HCT116 (cell line): ENCODE results near the gene CTSE. TPM values are rescaled to one million over a fixed set of nuclear protein-coding genes. Genes with fewer than 3 reads are reported as not detected.

ENCODE experiments used
- ATAC-seq: fragments of 200-7000 bp; cut with Tn5 transposase; 2 replicates; pipeline ENCODE4 v1.9.1; 2020; ENCODE audit warnings: mild to moderate bottlenecking, moderate library complexity
- BruUV-seq: library from RNA; stranded (reverse); fragments of 400-500 nt; replicated peaks from 2 replicates; lab custom pipeline; 2021; lab: Mats Ljungman, UMichigan
- CTCF ChIA-PET: fragments of 300-600 bp; sonication (Branson Sonifier 250); formaldehyde crosslinking; loops from one replicate; lab custom pipeline; 2021; ENCODE audit warnings: antibody characterized with exemption; lab: Charles Lee
- POLR2A ChIA-PET: fragments of 300-600, 350-600 bp; sonication (Branson Sonifier 250); formaldehyde crosslinking; loops from one replicate; lab custom pipeline; 2021; ENCODE audit warnings: antibody characterized with exemption; lab: Charles Lee
- RAD21 ChIA-PET, 2 experiments: fragments of 300-600 bp; sonication (Branson Sonifier 250); formaldehyde crosslinking; loops; one replicate each; lab custom pipeline; 2023; ENCODE audit warnings: low total read pairs in 2 of 2; ENCODE audit not compliant: uncharacterized antibody in 2 of 2, unreplicated experiment in 2 of 2, low non-redundant PET in 1 of 2; lab: Charles Lee
- DNase-seq: peaks from one replicate; pipeline ENCODE4 v3.0.0-alpha.2; 2010; ENCODE audit warnings: low read depth, low spot score
- H2AFZ ChIP-seq: fragments of 200-600 bp; shearing (Covaris generic), sonication (generic); 2 replicates; pipeline ENCODE4 v1.6.1; 2017; ENCODE audit warnings: low read depth, mixed run types, mixed read lengths, antibody characterized with exemption, low read length; ENCODE audit not compliant: poor library complexity, severe bottlenecking
- H3K27ac ChIP-seq: 2 replicates; pipeline ENCODE4 v1.5.1; 2012; ENCODE audit warnings: low read depth, low read length
- H3K27me3 ChIP-seq: fragments of 200-600 bp; sonication (generic); 2 replicates; pipeline ENCODE4 v1.6.1; 2016; ENCODE audit warnings: mixed run types, low read length, mixed read lengths; ENCODE audit not compliant: insufficient read depth
- H3K36me3 ChIP-seq, 2 experiments: fragments of 200-500 bp in 1 of 2; fragments of 200-600 bp in 1 of 2; sonication (Bioruptor generic) in 1 of 2; sonication (generic) in 1 of 2; 2 replicates each; pipeline versions ENCODE4 v1.5.1 to v1.6.1; 2014 to 2016; ENCODE audit warnings: low read length in 2 of 2, inconsistent platforms in 1 of 2, mixed read lengths in 1 of 2, mixed run types in 1 of 2; ENCODE audit not compliant: insufficient read depth in 2 of 2, control insufficient read depth in 1 of 2
- H3K4me1 ChIP-seq, 2 experiments: fragments of 200-600 bp in 1 of 2; sonication (generic) in 1 of 2; 2 replicates each; pipeline versions ENCODE4 v1.5.1 to v1.6.1; 2012 to 2017; ENCODE audit warnings: low read length in 2 of 2, inconsistent platforms in 1 of 2, mild to moderate bottlenecking in 1 of 2, mixed read lengths in 1 of 2, mixed run types in 1 of 2, moderate library complexity in 1 of 2; ENCODE audit not compliant: insufficient read depth in 2 of 2, control insufficient read depth in 1 of 2
- H3K4me2 ChIP-seq: fragments of 200-600 bp; sonication (generic); 2 replicates; pipeline ENCODE4 v1.6.1; 2017; ENCODE audit warnings: mixed run types, low read length, mixed read lengths
- H3K4me3 ChIP-seq, 2 experiments: fragments of 200-600 bp in 1 of 2; sonication (generic) in 1 of 2; replicated peaks in 1 of 2; 2 replicates each; pipeline ENCODE4 v1.5.1; 2011 to 2016; ENCODE audit warnings: low read length in 2 of 2, control low read depth in 1 of 2, low read depth in 1 of 2, mild to moderate bottlenecking in 1 of 2, mixed read lengths in 1 of 2, mixed run types in 1 of 2
- H3K79me2 ChIP-seq: fragments of 200-600 bp; sonication (generic); 2 replicates; pipeline ENCODE4 v1.6.1; 2017; ENCODE audit warnings: mild to moderate bottlenecking, mixed run types, low read length, moderate library complexity, mixed read lengths; ENCODE audit not compliant: insufficient read depth
- H3K9ac ChIP-seq: fragments of 200-600 bp; sonication (generic); 2 replicates; pipeline ENCODE4 v1.6.1; 2016; ENCODE audit warnings: low read length, mixed read lengths
- H3K9me2 ChIP-seq: fragments of 200-600 bp; sonication (generic), shearing (Covaris generic); 2 replicates; pipeline ENCODE4 v1.6.1; 2017; ENCODE audit warnings: mixed run types, mild to moderate bottlenecking, moderate library complexity; ENCODE audit not compliant: insufficient read depth
- H3K9me3 ChIP-seq, 2 experiments: fragments of 200-500 bp in 1 of 2; fragments of 200-600 bp in 1 of 2; sonication (Bioruptor generic) in 1 of 2; sonication (generic) in 1 of 2; 2 replicates each; pipeline ENCODE4 v1.6.1; 2014 to 2017; ENCODE audit warnings: low read length in 2 of 2, mixed read lengths in 2 of 2, inconsistent platforms in 1 of 2, low read depth in 1 of 2, mild to moderate bottlenecking in 1 of 2, mixed run types in 1 of 2, moderate library complexity in 1 of 2; ENCODE audit not compliant: control insufficient read depth in 1 of 2, insufficient read depth in 1 of 2
- H4K20me1 ChIP-seq: fragments of 200-600 bp; sonication (generic), shearing (Covaris generic); 2 replicates; pipeline ENCODE4 v1.6.1; 2017; ENCODE audit warnings: mixed run types, mild to moderate bottlenecking, moderate library complexity; ENCODE audit not compliant: insufficient read depth
- EGR1 ChIP-seq: IDR thresholded peaks from 2 replicates; pipeline ENCODE4 v1.6.1; 2012; ENCODE audit warnings: low read depth
- ELF1 ChIP-seq: IDR thresholded peaks from 2 replicates; pipeline ENCODE4 v1.6.1; 2012; ENCODE audit warnings: low read depth, borderline replicate concordance
- EZH2phosphoT487 ChIP-seq: fragments of 200-600 bp; IDR thresholded peaks from 2 replicates; pipeline ENCODE4 v1.6.1; 2018; ENCODE audit warnings: antibody characterized with exemption, borderline replicate concordance
- FOSL1 ChIP-seq: IDR thresholded peaks from 2 replicates; pipeline ENCODE4 v1.6.1; 2012; ENCODE audit warnings: low read depth
- JUND ChIP-seq: IDR thresholded peaks from 2 replicates; pipeline ENCODE4 v1.6.1; 2012
- POLR2A ChIP-seq: IDR thresholded peaks from 2 replicates; pipeline ENCODE4 v1.7.0; 2011; ENCODE audit warnings: borderline replicate concordance; ENCODE audit not compliant: insufficient read depth, insufficient read length; ENCODE audit errors: extremely low read depth
- POLR2AphosphoS5 ChIP-seq: IDR thresholded peaks from 2 replicates; pipeline ENCODE4 v1.6.1; 2011; ENCODE audit warnings: mild to moderate bottlenecking, low read depth, low read length, moderate library complexity
- RAD21 ChIP-seq: IDR thresholded peaks from 2 replicates; pipeline ENCODE4 v1.6.1; 2012; ENCODE audit warnings: low read depth, mild to moderate bottlenecking
- SIN3A ChIP-seq: IDR thresholded peaks from 2 replicates; pipeline ENCODE4 v1.6.1; 2012; ENCODE audit warnings: low read depth
- SP1 ChIP-seq: IDR thresholded peaks from 2 replicates; pipeline ENCODE4 v1.6.1; 2012; ENCODE audit warnings: low read depth
- SRF ChIP-seq: IDR thresholded peaks from 2 replicates; pipeline ENCODE4 v1.6.1; 2012; ENCODE audit warnings: low read depth
- TCF7L2 ChIP-seq: IDR thresholded peaks from 2 replicates; pipeline ENCODE4 v1.7.0; 2011; ENCODE audit warnings: borderline replicate concordance, inconsistent platforms; ENCODE audit not compliant: insufficient read depth, insufficient read length; ENCODE audit errors: extremely low read depth
- YY1 ChIP-seq: IDR thresholded peaks from 2 replicates; pipeline ENCODE4 v1.6.1; 2011; ENCODE audit warnings: low read length, low read depth, moderate library complexity, mild to moderate bottlenecking; ENCODE audit not compliant: insufficient replicate concordance; ENCODE audit errors: extremely low read depth
- ZFX ChIP-seq: fragments of 450-650 bp; IDR thresholded peaks from 2 replicates; pipeline ENCODE4 v1.6.1; 2017
- ZNF274 ChIP-seq: fragments of 200-500 bp; sonication (Bioruptor generic); IDR thresholded peaks from 2 replicates; pipeline ENCODE4 v1.6.1; 2014; ENCODE audit warnings: mild to moderate bottlenecking, low read depth, low read length, inconsistent platforms
- intact Hi-C: fragments of 100-400 bp; cut with micrococcal nuclease; formaldehyde crosslinking; loops from 2 replicates; pipeline ENCODE4 v1.10.0; 2022
- total RNA-seq: library from RNA; stranded (reverse); gene quantifications from one replicate; pipeline ENCODE4 v1.2.1, GENCODE V29; 2021; ENCODE audit not compliant: unreplicated experiment
- TF ChIP-seq, protein P1 (sequence below): IDR thresholded peaks from 2 replicates; pipeline ENCODE4 v1.6.1; 2012; ENCODE audit warnings: low read depth
- TF ChIP-seq, protein P2 (sequence below), 3 experiments: fragments of 200-600 bp in 1 of 3; sonication (generic) in 1 of 3; IDR thresholded peaks in 2 of 3; conservative IDR thresholded peaks in 1 of 3; 2 replicates each; pipeline ENCODE4 v1.5.1; 2012 to 2017; ENCODE audit warnings: low read depth in 2 of 3, low read length in 2 of 3, antibody characterized with exemption in 1 of 3, borderline replicate concordance in 1 of 3, control low read depth in 1 of 3, mild to moderate bottlenecking in 1 of 3, mixed read lengths in 1 of 3, mixed run types in 1 of 3, moderate library complexity in 1 of 3; ENCODE audit not compliant: insufficient read depth in 1 of 3
- TF ChIP-seq, protein P3 (sequence below): IDR thresholded peaks from 2 replicates; pipeline ENCODE4 v1.6.1; 2012
- TF ChIP-seq, protein P4 (sequence below): IDR thresholded peaks from 2 replicates; pipeline ENCODE4 v1.6.1; 2011; ENCODE audit warnings: mild to moderate bottlenecking, low read length, moderate library complexity; ENCODE audit not compliant: insufficient replicate concordance; ENCODE audit errors: extremely low read depth
- TF ChIP-seq, protein P5 (sequence below): IDR thresholded peaks from 2 replicates; pipeline ENCODE4 v1.6.1; 2012

Gene CTSE
- total RNA-seq, 1 experiment from 2014 or later: 0.12 TPM

DNA sequence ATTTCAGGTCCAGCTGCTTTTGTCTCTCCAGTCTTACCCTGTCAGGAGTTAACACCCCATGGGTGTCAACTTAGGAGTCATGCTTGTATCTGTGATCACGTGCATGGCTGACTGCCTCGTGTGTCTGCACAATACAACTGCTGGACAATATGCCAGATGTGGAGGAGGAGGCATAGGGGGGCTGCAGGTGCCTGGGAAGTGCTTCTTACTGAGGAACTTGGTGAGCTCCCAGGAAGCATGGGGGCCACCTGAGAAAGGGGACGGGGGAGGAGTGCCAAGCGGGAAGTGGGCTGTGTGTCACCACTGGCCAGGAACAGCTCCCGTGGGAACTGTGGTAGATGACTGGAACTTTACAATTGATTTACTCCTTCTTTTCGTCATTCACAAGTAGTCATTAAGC, 38.8 kb upstream of the CTSE start (continued):
- TF ChIP-seq, protein P1, sequence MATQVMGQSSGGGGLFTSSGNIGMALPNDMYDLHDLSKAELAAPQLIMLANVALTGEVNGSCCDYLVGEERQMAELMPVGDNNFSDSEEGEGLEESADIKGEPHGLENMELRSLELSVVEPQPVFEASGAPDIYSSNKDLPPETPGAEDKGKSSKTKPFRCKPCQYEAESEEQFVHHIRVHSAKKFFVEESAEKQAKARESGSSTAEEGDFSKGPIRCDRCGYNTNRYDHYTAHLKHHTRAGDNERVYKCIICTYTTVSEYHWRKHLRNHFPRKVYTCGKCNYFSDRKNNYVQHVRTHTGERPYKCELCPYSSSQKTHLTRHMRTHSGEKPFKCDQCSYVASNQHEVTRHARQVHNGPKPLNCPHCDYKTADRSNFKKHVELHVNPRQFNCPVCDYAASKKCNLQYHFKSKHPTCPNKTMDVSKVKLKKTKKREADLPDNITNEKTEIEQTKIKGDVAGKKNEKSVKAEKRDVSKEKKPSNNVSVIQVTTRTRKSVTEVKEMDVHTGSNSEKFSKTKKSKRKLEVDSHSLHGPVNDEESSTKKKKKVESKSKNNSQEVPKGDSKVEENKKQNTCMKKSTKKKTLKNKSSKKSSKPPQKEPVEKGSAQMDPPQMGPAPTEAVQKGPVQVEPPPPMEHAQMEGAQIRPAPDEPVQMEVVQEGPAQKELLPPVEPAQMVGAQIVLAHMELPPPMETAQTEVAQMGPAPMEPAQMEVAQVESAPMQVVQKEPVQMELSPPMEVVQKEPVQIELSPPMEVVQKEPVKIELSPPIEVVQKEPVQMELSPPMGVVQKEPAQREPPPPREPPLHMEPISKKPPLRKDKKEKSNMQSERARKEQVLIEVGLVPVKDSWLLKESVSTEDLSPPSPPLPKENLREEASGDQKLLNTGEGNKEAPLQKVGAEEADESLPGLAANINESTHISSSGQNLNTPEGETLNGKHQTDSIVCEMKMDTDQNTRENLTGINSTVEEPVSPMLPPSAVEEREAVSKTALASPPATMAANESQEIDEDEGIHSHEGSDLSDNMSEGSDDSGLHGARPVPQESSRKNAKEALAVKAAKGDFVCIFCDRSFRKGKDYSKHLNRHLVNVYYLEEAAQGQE: no peak
- no peak for TF ChIP-seq TCF7L2
- TF ChIP-seq, all 23 proteins: peak for 0

DNA sequence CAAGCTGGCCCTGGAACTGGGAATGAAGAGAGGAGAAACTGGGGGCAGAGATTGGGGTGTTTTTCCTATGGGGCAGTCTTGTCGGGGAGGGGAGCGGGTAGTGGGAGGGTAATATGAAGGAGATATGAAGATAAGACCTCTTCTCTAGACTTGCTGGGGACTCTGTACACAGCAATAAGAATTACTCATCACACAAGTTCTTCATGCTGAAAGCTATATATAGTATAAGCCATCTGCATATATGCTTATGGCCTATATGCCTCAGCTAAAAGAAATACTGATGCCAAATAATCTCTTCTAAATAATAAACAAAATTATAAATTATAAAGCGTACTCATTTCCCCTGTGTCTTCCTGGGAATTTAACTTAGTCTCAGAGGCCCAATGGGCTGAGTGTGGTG, 37.1 kb upstream of the CTSE start:
- Histone ChIP-seq H3K4me3 (no peak overlapping the region), H4K20me1 (no peaks in the 10 kb centered on the region), H3K27me3 (no peaks in the 10 kb centered on the region), H3K79me2 (no peaks in the 10 kb centered on the region), H3K4me1 (no peaks in the 10 kb centered on the region), H3K36me3 (no peaks in the 10 kb centered on the region), H3K4me2 (no peak overlapping the region), H3K9me3 (no peaks in the 10 kb centered on the region), H3K27ac (no peak overlapping the region), H3K9ac (no peak overlapping the region), H3K9me2 (no peaks in the 10 kb centered on the region), H2AFZ (no peak overlapping the region)
- intact Hi-C loops: no loop called here
- RAD21 ChIA-PET: no interaction called here
- CTCF ChIA-PET: no interaction called here
- POLR2A ChIA-PET: no interaction called here
- ATAC-seq (no peak), DNase-seq (no peak)
- BruUV-seq: no TSS peak
- TF ChIP-seq EZH2phosphoT487 (no peak), ZNF274 (no peak), POLR2A (no peak), SP1 (no peak), YY1 (no peak), JUND (no peak), POLR2AphosphoS5 (no peak), ELF1 (no peak), EGR1 (no peak), RAD21 (no peak), FOSL1 (no peak), SIN3A (no peak), SRF (no peak), ZFX (no peak)
- TF ChIP-seq, protein P2, sequence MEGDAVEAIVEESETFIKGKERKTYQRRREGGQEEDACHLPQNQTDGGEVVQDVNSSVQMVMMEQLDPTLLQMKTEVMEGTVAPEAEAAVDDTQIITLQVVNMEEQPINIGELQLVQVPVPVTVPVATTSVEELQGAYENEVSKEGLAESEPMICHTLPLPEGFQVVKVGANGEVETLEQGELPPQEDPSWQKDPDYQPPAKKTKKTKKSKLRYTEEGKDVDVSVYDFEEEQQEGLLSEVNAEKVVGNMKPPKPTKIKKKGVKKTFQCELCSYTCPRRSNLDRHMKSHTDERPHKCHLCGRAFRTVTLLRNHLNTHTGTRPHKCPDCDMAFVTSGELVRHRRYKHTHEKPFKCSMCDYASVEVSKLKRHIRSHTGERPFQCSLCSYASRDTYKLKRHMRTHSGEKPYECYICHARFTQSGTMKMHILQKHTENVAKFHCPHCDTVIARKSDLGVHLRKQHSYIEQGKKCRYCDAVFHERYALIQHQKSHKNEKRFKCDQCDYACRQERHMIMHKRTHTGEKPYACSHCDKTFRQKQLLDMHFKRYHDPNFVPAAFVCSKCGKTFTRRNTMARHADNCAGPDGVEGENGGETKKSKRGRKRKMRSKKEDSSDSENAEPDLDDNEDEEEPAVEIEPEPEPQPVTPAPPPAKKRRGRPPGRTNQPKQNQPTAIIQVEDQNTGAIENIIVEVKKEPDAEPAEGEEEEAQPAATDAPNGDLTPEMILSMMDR (IDR thresholded peaks at IDR 0.05 in 2 of 3, conservative IDR thresholded peaks at IDR 0.05 in 1 of 3; ENCODE audit: borderline replicate concordance in 1 of 3, insufficient read depth in 1 of 3, low read depth in 2 of 3, low read length in 2 of 3): no peak
- TF ChIP-seq, protein P3, sequence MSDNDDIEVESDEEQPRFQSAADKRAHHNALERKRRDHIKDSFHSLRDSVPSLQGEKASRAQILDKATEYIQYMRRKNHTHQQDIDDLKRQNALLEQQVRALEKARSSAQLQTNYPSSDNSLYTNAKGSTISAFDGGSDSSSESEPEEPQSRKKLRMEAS: no peak
- TF ChIP-seq, protein P4, sequence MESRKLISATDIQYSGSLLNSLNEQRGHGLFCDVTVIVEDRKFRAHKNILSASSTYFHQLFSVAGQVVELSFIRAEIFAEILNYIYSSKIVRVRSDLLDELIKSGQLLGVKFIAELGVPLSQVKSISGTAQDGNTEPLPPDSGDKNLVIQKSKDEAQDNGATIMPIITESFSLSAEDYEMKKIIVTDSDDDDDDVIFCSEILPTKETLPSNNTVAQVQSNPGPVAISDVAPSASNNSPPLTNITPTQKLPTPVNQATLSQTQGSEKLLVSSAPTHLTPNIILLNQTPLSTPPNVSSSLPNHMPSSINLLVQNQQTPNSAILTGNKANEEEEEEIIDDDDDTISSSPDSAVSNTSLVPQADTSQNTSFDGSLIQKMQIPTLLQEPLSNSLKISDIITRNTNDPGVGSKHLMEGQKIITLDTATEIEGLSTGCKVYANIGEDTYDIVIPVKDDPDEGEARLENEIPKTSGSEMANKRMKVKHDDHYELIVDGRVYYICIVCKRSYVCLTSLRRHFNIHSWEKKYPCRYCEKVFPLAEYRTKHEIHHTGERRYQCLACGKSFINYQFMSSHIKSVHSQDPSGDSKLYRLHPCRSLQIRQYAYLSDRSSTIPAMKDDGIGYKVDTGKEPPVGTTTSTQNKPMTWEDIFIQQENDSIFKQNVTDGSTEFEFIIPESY: no peak
- TF ChIP-seq, protein P5, sequence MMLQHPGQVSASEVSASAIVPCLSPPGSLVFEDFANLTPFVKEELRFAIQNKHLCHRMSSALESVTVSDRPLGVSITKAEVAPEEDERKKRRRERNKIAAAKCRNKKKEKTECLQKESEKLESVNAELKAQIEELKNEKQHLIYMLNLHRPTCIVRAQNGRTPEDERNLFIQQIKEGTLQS: no peak
